Measurements from ENCODE around the gene MUS81.

MUS81 gene

GRCh38 chr11:65892661-65893317 lies 32.6 kb downstream of the MUS81 start:
- DNase-seq (ENCODE audit: low read depth in 3 of 3): no peak

GRCh38 chr11:65894034-65894591 lies 33.9 kb downstream of the MUS81 start:
- DNase-seq (ENCODE audit: low read depth in 3 of 3): no peak

- no peak for DNase-seq (ENCODE audit: low read depth in 3 of 3)
Observed at GRCh38 chr11:65895482-65895981, 35.3 kb downstream of the MUS81 start.

GRCh38 chr11:65896034-65896999 lies 36.1 kb downstream of the MUS81 start:
- no peak for DNase-seq (ENCODE audit: low read depth in 3 of 3)

- no peak for DNase-seq (ENCODE audit: low read depth in 3 of 3)
Observed at GRCh38 chr11:65897020-65897471, 36.8 kb downstream of the MUS81 start.

GRCh38 chr11:65898656-65899355 lies 38.6 kb downstream of the MUS81 start:
- DNase-seq (ENCODE audit: low read depth in 3 of 3): no peak

- peak; percentile 42 to 81 (median 57) for DNase-seq (ENCODE audit: low read depth in 3 of 3)
Observed at GRCh38 chr11:65899356-65900124, 39.3 kb downstream of the MUS81 start.

- peak; percentile 87 to 97 (median 90) for DNase-seq (ENCODE audit: low read depth in 3 of 3)
Observed at GRCh38 chr11:65900125-65900898, 40.1 kb downstream of the MUS81 start, which contains the start of gene FOSL1. TSS of gene FOSL1 (minus strand) at chr11:65900388. CDS start at chr11:65900339, 49 bp downstream.

GRCh38 chr11:65900899-65901180 lies 40.6 kb downstream of the MUS81 start:
- DNase-seq (ENCODE audit: low read depth in 3 of 3): no peak

- DNase-seq (ENCODE audit: low read depth in 3 of 3): no peak
Observed at GRCh38 chr11:65903068-65903481, 42.8 kb downstream of the MUS81 start.

GRCh38 chr11:65903715-65904114 lies 43.5 kb downstream of the MUS81 start:
- no peak for DNase-seq (ENCODE audit: low read depth in 3 of 3)

GRCh38 chr11:65906602-65907001 lies 46.4 kb downstream of the MUS81 start:
- no peak for DNase-seq (ENCODE audit: low read depth in 3 of 3)

GRCh38 chr11:65907878-65908277 lies 47.6 kb downstream of the MUS81 start:
- no peak for DNase-seq (ENCODE audit: low read depth in 3 of 3)

- no peak for DNase-seq (ENCODE audit: low read depth in 3 of 3)
Observed at GRCh38 chr11:65911682-65912568, 51.7 kb downstream of the MUS81 start.

GRCh38 chr11:65912845-65913244 lies 52.6 kb downstream of the MUS81 start:
- DNase-seq (ENCODE audit: low read depth in 3 of 3): no peak

GRCh38 chr11:65915101-65915820 lies 55.0 kb downstream of the MUS81 start:
- DNase-seq (ENCODE audit: low read depth in 3 of 3): no peak

GRCh38 chr11:65915821-65916251 lies 55.6 kb downstream of the MUS81 start:
- DNase-seq (ENCODE audit: low read depth in 3 of 3): no peak
